Smooth muscle cell (in vitro differentiated cells): ENCODE measurements around the gene GTF2F2. TPM values are rescaled to one million over a fixed set of nuclear protein-coding genes. Genes with fewer than 3 reads are reported as not detected.

Source experiments
- DNase-seq: peaks from one replicate; lab custom pipeline; 2025; ENCODE audit not compliant: unreplicated experiment; lab: John Stamatoyannopoulos, UW
- H2AFZ ChIP-seq: fragments of 200-600 bp; sonication (generic); 2 replicates; pipeline ENCODE4 v1.6.0; 2016; ENCODE audit warnings: antibody characterized with exemption, low read depth, mild to moderate bottlenecking
- H3F3A ChIP-seq: fragments of 200-600 bp; sonication (generic); 2 replicates; pipeline ENCODE4 v1.6.0; 2017; ENCODE audit warnings: antibody characterized with exemption, low read depth
- H3K27ac ChIP-seq: fragments of 200-600 bp; sonication (generic); 2 replicates; pipeline ENCODE4 v1.5.1; 2016; ENCODE audit warnings: low read depth, mild to moderate bottlenecking
- H3K27me3 ChIP-seq: fragments of 200-600 bp; sonication (generic); 2 replicates; pipeline ENCODE4 v1.6.1; 2016; ENCODE audit warnings: low read depth, mild to moderate bottlenecking
- H3K36me3 ChIP-seq: fragments of 200-600 bp; sonication (generic); 2 replicates; pipeline ENCODE4 v1.5.1; 2016; ENCODE audit warnings: low read depth
- H3K4me1 ChIP-seq: fragments of 200-600 bp; sonication (generic); 2 replicates; pipeline ENCODE4 v1.5.1; 2016; ENCODE audit warnings: low read depth
- H3K4me2 ChIP-seq: fragments of 200-600 bp; sonication (generic); 2 replicates; pipeline ENCODE4 v1.6.0; 2016; ENCODE audit warnings: mild to moderate bottlenecking
- H3K4me3 ChIP-seq: fragments of 200-600 bp; sonication (generic); 2 replicates; pipeline ENCODE4 v1.5.1; 2016; ENCODE audit warnings: mild to moderate bottlenecking
- H3K79me2 ChIP-seq: fragments of 200-600 bp; sonication (generic); 2 replicates; pipeline ENCODE4 v1.6.0; 2016; ENCODE audit warnings: low read depth, mild to moderate bottlenecking
- H3K9ac ChIP-seq: fragments of 200-600 bp; sonication (generic); 2 replicates; pipeline ENCODE4 v1.6.0; 2016; ENCODE audit warnings: low read depth
- H3K9me3 ChIP-seq: fragments of 200-600 bp; sonication (generic); replicated peaks from 2 replicates; pipeline ENCODE4 v1.5.1; 2016; ENCODE audit warnings: low read depth
- H4K20me1 ChIP-seq: fragments of 200-600 bp; sonication (generic); 2 replicates; pipeline ENCODE4 v1.6.0; 2016; ENCODE audit warnings: low read depth
- CTCF ChIP-seq: fragments of 200-600 bp; sonication (generic); IDR thresholded peaks from 2 replicates; pipeline ENCODE4 v1.5.1; 2017; ENCODE audit warnings: borderline replicate concordance, mild to moderate bottlenecking, antibody characterized with exemption; ENCODE audit not compliant: insufficient read depth, poor library complexity, severe bottlenecking
- WGBS: methylation state at CpG from one replicate; pipeline ENCODE4 v1.1.7; 2016; ENCODE audit warnings: low lambda C conversion rate; 5-methylcytosine and 5-hydroxymethylcytosine counted together
- polyA plus RNA-seq: library from polyadenylated mRNA; unstranded; fragments of >200 nt; fragmentation: Nextera tagmentation; extraction: Ambion mirVana; gene quantifications from 2 replicates; pipeline ENCODE4 v1.2.1, GENCODE V29; 2016
- total RNA-seq: library from RNA; depleted of rRNA; stranded (reverse); fragments of >200 nt; gene quantifications from 2 replicates; pipeline ENCODE4 v1.2.3, GENCODE V29; 2014

GTF2F2 gene
- total and polyA plus RNA-seq, 2 experiments from 2014 or later: 11.2 to 28.1 TPM

GRCh38 chr13:45292176-45292575, 171.9 kb downstream of the GTF2F2 start:
- Histone ChIP-seq H3K79me2 (no peaks in the 10 kb centered on the region), H3K4me2 (no peak overlapping the region), H3K4me3 (no peak overlapping the region), H2AFZ (no peak overlapping the region), H3K27ac (no peak overlapping the region), H3K9ac (no peak overlapping the region), H3K27me3 (no peaks in the 10 kb centered on the region), H4K20me1 (no peaks in the 10 kb centered on the region), H3F3A (no peaks in the 10 kb centered on the region), H3K36me3 (no peaks in the 10 kb centered on the region), H3K9me3 (no peaks in the 10 kb centered on the region), H3K4me1 (no peaks in the 10 kb centered on the region)
- TF ChIP-seq CTCF: no peak
- no peak for DNase-seq
- WGBS: 85% methylated on average over 1 of the region's 1 CpG

- DNase-seq: no peak
- H3K9ac ChIP-seq: no peak overlapping the region
- H3K4me2 ChIP-seq: no peak overlapping the region
- H4K20me1 ChIP-seq: no peaks in the 10 kb centered on the region
- no peak overlapping the region for H2AFZ ChIP-seq
- no peak overlapping the region for H3K4me3 ChIP-seq
- H3K27me3 ChIP-seq: no peaks in the 10 kb centered on the region
- H3K79me2 ChIP-seq: no peaks in the 10 kb centered on the region
- H3K9me3 ChIP-seq: no peaks in the 10 kb centered on the region
- no peaks in the 10 kb centered on the region for H3K36me3 ChIP-seq
- H3K27ac ChIP-seq: no peak overlapping the region
- no peaks in the 10 kb centered on the region for H3F3A ChIP-seq
- WGBS: 95% methylated on average over 7 of the region's 7 CpGs
- no peak for TF ChIP-seq CTCF
- H3K4me1 ChIP-seq: no peaks in the 10 kb centered on the region
Measured at GRCh38 chr13:45295536-45295935, 175.2 kb downstream of the GTF2F2 start.

GRCh38 chr13:45296259-45296658, 175.9 kb downstream of the GTF2F2 start:
- H3F3A ChIP-seq: no peaks in the 10 kb centered on the region
- no peak overlapping the region for H3K4me3 ChIP-seq
- H3K4me1 ChIP-seq: no peaks in the 10 kb centered on the region
- H4K20me1 ChIP-seq: no peaks in the 10 kb centered on the region
- H3K9me3 ChIP-seq: no peaks in the 10 kb centered on the region
- no peak overlapping the region for H3K9ac ChIP-seq
- no peak for TF ChIP-seq CTCF
- DNase-seq: no peak
- no peak overlapping the region for H3K4me2 ChIP-seq
- no peaks in the 10 kb centered on the region for H3K79me2 ChIP-seq
- H3K36me3 ChIP-seq: no peaks in the 10 kb centered on the region
- peaks cover 1% of the 10 kb centered on the region for H3K27me3 ChIP-seq
- H3K27ac ChIP-seq: no peak overlapping the region
- H2AFZ ChIP-seq: no peak overlapping the region

GRCh38 chr13:45297456-45298205, 177.3 kb downstream of the GTF2F2 start:
- TF ChIP-seq CTCF: no peak
- Histone ChIP-seq H3K79me2 (no peaks in the 10 kb centered on the region), H3K4me3 (no peak overlapping the region), H3K9me3 (no peaks in the 10 kb centered on the region), H3K36me3 (no peaks in the 10 kb centered on the region), H4K20me1 (no peaks in the 10 kb centered on the region), H3K9ac (no peak overlapping the region), H3K4me1 (no peaks in the 10 kb centered on the region), H3F3A (no peaks in the 10 kb centered on the region), H3K27ac (no peak overlapping the region), H3K4me2 (no peak overlapping the region), H2AFZ (no peak overlapping the region), H3K27me3 (peaks cover 8% of the 10 kb centered on the region)
- WGBS: 90% methylated on average over 7 of the region's 7 CpGs
- DNase-seq: no peak
